Measurements from ENCODE around the gene AFDN. TPM values are rescaled to one million over a fixed set of nuclear protein-coding genes. Genes with fewer than 3 reads are reported as not detected.

Gene AFDN
- total RNA-seq, 1 donor from 2014 or later = 162 TPM

DNA sequence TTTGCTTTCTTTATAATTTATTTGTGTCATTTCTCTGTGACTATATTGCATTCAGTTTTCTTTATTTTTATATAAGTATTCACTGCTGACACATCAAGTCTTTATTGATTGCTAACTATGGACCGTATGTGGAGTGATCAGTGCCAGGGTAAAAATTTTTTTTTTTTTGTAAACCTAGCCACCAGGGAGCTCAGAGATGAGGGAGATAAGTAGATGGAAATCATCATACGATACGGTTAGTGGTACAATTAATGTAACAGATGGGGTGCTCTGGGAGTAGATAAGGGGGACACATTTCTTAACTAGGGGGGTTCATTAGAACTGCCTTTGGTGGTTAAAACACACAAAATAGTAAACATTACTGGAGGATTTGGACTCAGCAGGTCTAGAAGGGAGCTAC, 68.3 kb downstream of the AFDN start:
- H3K4me3 ChIP-seq = no peak overlapping the region
- H3K36me3 ChIP-seq = peaks cover 0 to 3% of the 10 kb centered on the region in 2 donors
- no peaks in the 10 kb centered on the region for H3K9me3 ChIP-seq
- TF ChIP-seq, protein P1, sequence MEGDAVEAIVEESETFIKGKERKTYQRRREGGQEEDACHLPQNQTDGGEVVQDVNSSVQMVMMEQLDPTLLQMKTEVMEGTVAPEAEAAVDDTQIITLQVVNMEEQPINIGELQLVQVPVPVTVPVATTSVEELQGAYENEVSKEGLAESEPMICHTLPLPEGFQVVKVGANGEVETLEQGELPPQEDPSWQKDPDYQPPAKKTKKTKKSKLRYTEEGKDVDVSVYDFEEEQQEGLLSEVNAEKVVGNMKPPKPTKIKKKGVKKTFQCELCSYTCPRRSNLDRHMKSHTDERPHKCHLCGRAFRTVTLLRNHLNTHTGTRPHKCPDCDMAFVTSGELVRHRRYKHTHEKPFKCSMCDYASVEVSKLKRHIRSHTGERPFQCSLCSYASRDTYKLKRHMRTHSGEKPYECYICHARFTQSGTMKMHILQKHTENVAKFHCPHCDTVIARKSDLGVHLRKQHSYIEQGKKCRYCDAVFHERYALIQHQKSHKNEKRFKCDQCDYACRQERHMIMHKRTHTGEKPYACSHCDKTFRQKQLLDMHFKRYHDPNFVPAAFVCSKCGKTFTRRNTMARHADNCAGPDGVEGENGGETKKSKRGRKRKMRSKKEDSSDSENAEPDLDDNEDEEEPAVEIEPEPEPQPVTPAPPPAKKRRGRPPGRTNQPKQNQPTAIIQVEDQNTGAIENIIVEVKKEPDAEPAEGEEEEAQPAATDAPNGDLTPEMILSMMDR (IDR thresholded peaks at IDR 0.05) = no peak
- no peak for TF ChIP-seq POLR2A (IDR thresholded peaks at IDR 0.05)
- no peak for TF ChIP-seq POLR2AphosphoS5 (IDR thresholded peaks at IDR 0.05; ENCODE audit: insufficient read depth in 1 of 2, low read depth in 1 of 2)
- no peaks in the 10 kb centered on the region for H3K4me1 ChIP-seq
- no peak for DNase-seq (ENCODE audit: extremely low spot score in 2 of 2)
- intact Hi-C loops (cut with DNase I) = loop anchor here (10.0 kb wide), 1 partner anchor 410 kb away; no protein-coding TSS in a partner anchor
- no peaks in the 10 kb centered on the region for H3K27me3 ChIP-seq
- H3K27ac ChIP-seq = no peak overlapping the region

DNA sequence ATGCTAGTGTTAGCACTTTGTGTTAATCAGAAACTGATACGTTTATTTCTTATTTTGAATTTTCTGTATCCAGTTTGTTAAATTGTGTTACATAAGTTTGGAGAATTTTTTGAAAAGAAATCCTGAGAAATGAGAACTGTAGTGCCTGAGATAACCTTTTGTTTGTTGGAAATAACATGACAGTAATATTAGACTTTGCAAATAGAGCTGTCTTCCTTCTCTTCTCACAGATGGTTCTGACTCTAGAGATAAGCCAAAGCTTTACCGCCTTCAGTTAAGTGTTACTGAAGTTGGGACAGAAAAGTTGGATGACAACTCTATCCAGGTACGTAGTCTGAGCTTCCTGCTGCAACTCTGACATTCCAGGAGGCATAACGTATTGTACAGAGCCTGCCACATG, 69.9 kb downstream of the AFDN start:
- H3K27me3 ChIP-seq = no peaks in the 10 kb centered on the region
- H3K4me1 ChIP-seq = no peaks in the 10 kb centered on the region
- no peak for TF ChIP-seq POLR2AphosphoS5 (IDR thresholded peaks at IDR 0.05; ENCODE audit: insufficient read depth in 1 of 2, low read depth in 1 of 2)
- no peak for TF ChIP-seq POLR2A (IDR thresholded peaks at IDR 0.05)
- TF ChIP-seq, protein P1 (IDR thresholded peaks at IDR 0.05) = no peak
- H3K4me3 ChIP-seq = no peak overlapping the region
- H3K36me3 ChIP-seq = peaks cover 0 to 4% of the 10 kb centered on the region in 2 donors
- DNase-seq (ENCODE audit: extremely low spot score in 2 of 2) = no peak
- no peaks in the 10 kb centered on the region for H3K9me3 ChIP-seq
- no peak overlapping the region for H3K27ac ChIP-seq
- intact Hi-C loops (cut with DNase I) = loop anchor here (10.0 kb wide), 1 partner anchor 412 kb away; no protein-coding TSS in a partner anchor

DNA sequence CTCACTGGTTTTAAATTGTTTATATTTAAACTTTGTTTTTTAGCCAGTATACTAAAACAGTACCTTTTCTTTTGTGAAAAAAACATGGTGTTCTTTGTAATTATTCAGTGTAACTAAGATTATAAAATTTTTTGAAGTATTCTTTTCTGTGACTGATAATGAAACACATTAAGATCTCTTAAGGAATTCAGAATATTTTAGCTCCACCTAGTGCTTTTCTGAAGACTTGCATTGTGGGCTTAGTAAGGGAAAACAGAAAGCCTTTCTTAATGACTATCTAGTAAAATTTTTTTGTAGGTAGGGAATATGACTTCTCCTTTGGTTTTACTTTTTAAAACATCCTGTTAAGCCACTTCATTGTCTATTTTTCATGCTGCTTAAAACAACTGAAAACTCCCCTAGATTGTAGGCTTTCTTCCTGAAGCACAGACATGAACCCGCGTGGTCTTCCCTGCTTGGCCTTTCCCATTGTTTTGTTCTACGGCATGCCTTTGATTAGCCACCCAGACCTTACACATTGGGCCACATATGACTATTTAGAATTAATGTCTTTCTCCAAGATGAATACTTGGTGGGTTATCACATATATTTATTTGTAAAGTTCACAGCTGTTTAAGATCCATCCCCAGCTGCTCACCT, 72.1 kb downstream of the AFDN start:
- H3K36me3 ChIP-seq = peaks cover 0 to 4% of the 10 kb centered on the region in 2 donors
- no peak for DNase-seq (ENCODE audit: extremely low spot score in 2 of 2)
- H3K27me3 ChIP-seq = no peaks in the 10 kb centered on the region
- intact Hi-C loops (cut with DNase I) = loop anchor here (10.0 kb wide), 1 partner anchor 414 kb away; no protein-coding TSS in a partner anchor
- no peaks in the 10 kb centered on the region for H3K9me3 ChIP-seq
- TF ChIP-seq, protein P1 (IDR thresholded peaks at IDR 0.05) = peak in 2 of 3 experiments; percentile 60 to 72
- no peak for TF ChIP-seq POLR2AphosphoS5 (IDR thresholded peaks at IDR 0.05; ENCODE audit: insufficient read depth in 1 of 2, low read depth in 1 of 2)
- no peaks in the 10 kb centered on the region for H3K4me1 ChIP-seq
- no peak overlapping the region for H3K27ac ChIP-seq
- no peak overlapping the region for H3K4me3 ChIP-seq

DNA sequence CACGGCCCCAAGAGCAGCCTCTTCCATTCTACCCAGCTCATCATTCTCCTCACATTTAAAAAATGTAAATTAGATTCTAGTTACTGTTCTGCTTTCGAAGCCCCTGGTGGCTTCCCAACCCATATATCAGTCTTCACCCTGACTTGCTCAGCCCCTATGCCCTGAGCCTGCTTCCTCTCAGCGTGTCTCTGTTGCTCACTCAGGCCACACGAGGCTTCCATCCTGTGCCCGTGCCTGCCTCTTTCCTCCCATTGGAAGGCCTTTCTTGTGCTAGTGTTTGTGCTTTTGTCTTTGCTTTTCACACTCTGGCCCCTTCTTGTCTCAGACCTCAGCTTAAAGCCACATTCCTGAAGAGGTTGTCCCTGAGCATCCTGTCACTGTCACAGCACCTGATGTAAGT, 78.1 kb downstream of the AFDN start:
- no peak overlapping the region for H3K27ac ChIP-seq
- H3K9me3 ChIP-seq = no peaks in the 10 kb centered on the region
- H3K27me3 ChIP-seq = no peaks in the 10 kb centered on the region
- no peak overlapping the region for H3K4me3 ChIP-seq
- H3K36me3 ChIP-seq = peaks cover 0 to 4% of the 10 kb centered on the region in 2 donors
- no peak for DNase-seq (ENCODE audit: extremely low spot score in 2 of 2)
- no peaks in the 10 kb centered on the region for H3K4me1 ChIP-seq
- intact Hi-C loops (cut with DNase I) = no loop called here
- TF ChIP-seq, protein P1 (IDR thresholded peaks at IDR 0.05) = no peak
- TF ChIP-seq POLR2A (IDR thresholded peaks at IDR 0.05) = no peak
- no peak for TF ChIP-seq POLR2AphosphoS5 (IDR thresholded peaks at IDR 0.05; ENCODE audit: insufficient read depth in 1 of 2, low read depth in 1 of 2)

DNA sequence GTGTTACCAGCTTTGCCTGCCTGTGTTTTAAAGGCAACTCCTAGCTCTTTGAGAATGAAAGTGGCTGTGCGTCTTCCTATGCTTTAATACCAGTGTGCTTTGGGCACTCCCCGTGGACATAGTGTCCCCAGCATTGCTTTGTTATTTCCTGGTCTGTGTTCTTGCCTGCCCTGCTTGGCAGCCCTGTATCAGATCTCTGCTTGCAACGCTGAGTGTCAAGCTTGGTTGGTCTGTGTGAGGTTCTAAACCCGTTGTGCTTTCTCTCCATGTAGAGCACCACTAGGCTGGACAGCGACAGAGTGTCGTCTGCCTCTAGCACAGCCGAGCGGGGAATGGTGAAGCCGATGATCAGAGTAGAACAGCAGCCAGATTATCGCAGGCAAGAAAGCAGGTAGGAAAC, 80.2 kb downstream of the AFDN start:
- H3K36me3 ChIP-seq = peaks cover 0 to 7% of the 10 kb centered on the region in 2 donors
- intact Hi-C loops (cut with DNase I) = no loop called here
- no peak overlapping the region for H3K4me3 ChIP-seq
- TF ChIP-seq, protein P1 (IDR thresholded peaks at IDR 0.05) = no peak
- TF ChIP-seq POLR2AphosphoS5 (IDR thresholded peaks at IDR 0.05; ENCODE audit: insufficient read depth in 1 of 2, low read depth in 1 of 2) = peak; percentile 19 to 85
- no peak overlapping the region for H3K27ac ChIP-seq
- no peaks in the 10 kb centered on the region for H3K27me3 ChIP-seq
- H3K9me3 ChIP-seq = no peaks in the 10 kb centered on the region
- DNase-seq (ENCODE audit: extremely low spot score in 2 of 2) = no peak
- no peaks in the 10 kb centered on the region for H3K4me1 ChIP-seq

All from vagina (tissue), 2 donors.